Esophagus muscularis mucosa (tissue), 4 donors: ENCODE data around the gene GRIK3. TPM values are rescaled to one million over a fixed set of nuclear protein-coding genes. Genes with fewer than 3 reads are reported as not detected.

Source experiments
- DNase-seq: peaks from one replicate; pipeline ENCODE4 v3.0.0-alpha.2; 2017; ENCODE audit errors: extremely low spot score
- H3K27ac ChIP-seq, 4 donors: fragments of 200-600 bp; sonication (generic); replicated peaks in 1 of 4; 1 replicate in 3 of 4; 2 replicates in 1 of 4; pipeline ENCODE4 v1.5.1; 2016 to 2019; ENCODE audit warnings: mild to moderate bottlenecking in 1 of 4
- H3K27me3 ChIP-seq, 4 donors: fragments of 200-600 bp; sonication (generic); one replicate each; pipeline versions ENCODE4 v1.5.1 to v1.6.0; 2016 to 2019
- H3K36me3 ChIP-seq, 4 donors: fragments of 200-600 bp; sonication (generic); one replicate each; pipeline ENCODE4 v1.5.1; 2016 to 2019
- H3K4me1 ChIP-seq, 4 donors: fragments of 200-600 bp; sonication (generic); one replicate each; pipeline ENCODE4 v1.5.1; 2016 to 2019
- H3K4me3 ChIP-seq, 4 donors: fragments of 200-600 bp; sonication (generic); 1 replicate in 2 of 4; 2 replicates in 2 of 4; pipeline ENCODE4 v1.5.1; 2016 to 2019; ENCODE audit warnings: mild to moderate bottlenecking in 4 of 4, moderate library complexity in 1 of 4
- H3K9me3 ChIP-seq, 4 donors: fragments of 200-600 bp; sonication (generic); 1 replicate in 3 of 4; 2 replicates in 1 of 4; pipeline ENCODE4 v1.5.1; 2016 to 2019
- CTCF ChIP-seq, 3 experiments: fragments of 200-600 bp in 2 of 3; fragments of 450-650 bp in 1 of 3; sonication (generic) in 2 of 3; IDR thresholded peaks; one replicate each; pipeline ENCODE4 v1.5.1; 2017 to 2019; ENCODE audit warnings: antibody characterized with exemption in 3 of 3, mild to moderate bottlenecking in 2 of 3, moderate library complexity in 1 of 3
- EP300 ChIP-seq: sonication (generic); formaldehyde crosslinking; IDR thresholded peaks from one replicate; pipeline ENCODE4 v1.6.1; 2017; ENCODE audit warnings: antibody characterized with exemption
- POLR2A ChIP-seq: fragments of 450-650 bp; IDR thresholded peaks from one replicate; pipeline ENCODE4 v1.6.1; 2017; ENCODE audit warnings: antibody characterized with exemption, moderate library complexity, mild to moderate bottlenecking, low read depth
- POLR2AphosphoS5 ChIP-seq, 2 donors: sonication (generic); formaldehyde crosslinking; IDR thresholded peaks; one replicate each; pipeline ENCODE4 v1.6.1; 2017; ENCODE audit warnings: antibody characterized with exemption in 2 of 2
- WGBS: methylation state at CpG from one replicate; pipeline ENCODE4 v1.1.5; 2018; 5-methylcytosine and 5-hydroxymethylcytosine counted together
- intact Hi-C: fragments of 100-400 bp; cut with DNase I; formaldehyde crosslinking; loops from one replicate; pipeline ENCODE4 v1.15.1; 2023
- total RNA-seq, 4 donors: library from RNA; depleted of rRNA; stranded (reverse); fragments of >200 nt; gene quantifications; one replicate each; pipeline versions ENCODE4 v1.1.0 to v1.2.1, GENCODE V29; 2016

GRIK3 gene
- total RNA-seq, 4 donors from 2014 or later: 5.3 to 7.9 (median 6.6) TPM

- 64% methylated on average over 1 of the region's 2 CpGs for WGBS
- Histone ChIP-seq H3K27ac (no peak overlapping the region), H3K27me3 (peaks cover 0 to 65% (median 0%) of the 10 kb centered on the region in 4 donors), H3K4me1 (no peaks in the 10 kb centered on the region), H3K4me3 (no peak overlapping the region), H3K9me3 (no peaks in the 10 kb centered on the region), H3K36me3 (no peaks in the 10 kb centered on the region)
- no peak for DNase-seq
- TF ChIP-seq POLR2AphosphoS5 (IDR thresholded peaks at IDR 0.05) (no peak), CTCF (IDR thresholded peaks at IDR 0.05) (no peak), POLR2A (no peak), EP300 (no peak)
- intact Hi-C loops: no loop called here
Measured at GRCh38 chr1:36782785-36783184, 251.5 kb downstream of the GRIK3 start.

GRCh38 chr1:36782085-36782484, 252.2 kb downstream of the GRIK3 start:
- no peak for DNase-seq
- no peaks in the 10 kb centered on the region for H3K4me1 ChIP-seq
- peaks cover 0 to 61% (median 0%) of the 10 kb centered on the region in 4 donors for H3K27me3 ChIP-seq
- H3K27ac ChIP-seq: no peak overlapping the region
- intact Hi-C loops: no loop called here
- WGBS: 83% methylated on average over 6 of the region's 6 CpGs
- H3K36me3 ChIP-seq: no peaks in the 10 kb centered on the region
- TF ChIP-seq POLR2A (no peak), POLR2AphosphoS5 (IDR thresholded peaks at IDR 0.05) (no peak), EP300 (no peak), CTCF (IDR thresholded peaks at IDR 0.05) (no peak)
- H3K4me3 ChIP-seq: no peak overlapping the region
- H3K9me3 ChIP-seq: no peaks in the 10 kb centered on the region

GRCh38 chr1:36781098-36781497, 253.2 kb downstream of the GRIK3 start:
- H3K9me3 ChIP-seq: no peaks in the 10 kb centered on the region
- DNase-seq: no peak
- peaks cover 0 to 62% (median 0%) of the 10 kb centered on the region in 4 donors for H3K27me3 ChIP-seq
- no peaks in the 10 kb centered on the region for H3K4me1 ChIP-seq
- no peak overlapping the region for H3K4me3 ChIP-seq
- 75% methylated on average over 11 of the region's 11 CpGs for WGBS
- TF ChIP-seq POLR2AphosphoS5 (IDR thresholded peaks at IDR 0.05): no peak
- TF ChIP-seq EP300: no peak
- no peak for TF ChIP-seq POLR2A
- no peak for TF ChIP-seq CTCF (IDR thresholded peaks at IDR 0.05)
- intact Hi-C loops: no loop called here
- no peaks in the 10 kb centered on the region for H3K36me3 ChIP-seq
- H3K27ac ChIP-seq: no peak overlapping the region

- intact Hi-C loops: no loop called here
- TF ChIP-seq CTCF (IDR thresholded peaks at IDR 0.05) (no peak), POLR2AphosphoS5 (IDR thresholded peaks at IDR 0.05) (no peak), POLR2A (no peak), EP300 (no peak)
- DNase-seq: no peak
- H3K36me3 ChIP-seq: no peaks in the 10 kb centered on the region
- H3K9me3 ChIP-seq: no peaks in the 10 kb centered on the region
- H3K4me3 ChIP-seq: no peak overlapping the region
- no peak overlapping the region for H3K27ac ChIP-seq
- peaks cover 0 to 62% (median 5%) of the 10 kb centered on the region in 4 donors for H3K27me3 ChIP-seq
- WGBS: 39% methylated on average over 5 of the region's 5 CpGs
- H3K4me1 ChIP-seq: no peaks in the 10 kb centered on the region
Measured at GRCh38 chr1:36778740-36779139, 255.6 kb downstream of the GRIK3 start.

GRCh38 chr1:36776948-36777831, 257.1 kb downstream of the GRIK3 start:
- no peak overlapping the region for H3K27ac ChIP-seq

More at GRCh38 chr1:36776948-36777831, 257.1 kb downstream of the GRIK3 start:
- Histone ChIP-seq H3K4me1 (no peaks in the 10 kb centered on the region), H3K27me3 (peaks cover 0 to 71% (median 5%) of the 10 kb centered on the region in 4 donors), H3K9me3 (no peaks in the 10 kb centered on the region), H3K36me3 (no peaks in the 10 kb centered on the region), H3K4me3 (no peak overlapping the region)
- 51% methylated on average over 10 of the region's 10 CpGs for WGBS
- intact Hi-C loops: no loop called here
- no peak for TF ChIP-seq POLR2AphosphoS5 (IDR thresholded peaks at IDR 0.05)
- no peak for DNase-seq
